Measurements from ENCODE around the gene COMMD1.

GRCh38 chr2:61885896-61886603 lies 19.4 kb upstream of the COMMD1 start:
- TF ChIP-seq SIN3A (IDR thresholded peaks at IDR 0.05; ENCODE audit: borderline replicate concordance, insufficient read depth, low read length) (no peak), POLR2AphosphoS5 (IDR thresholded peaks at IDR 0.05; ENCODE audit: low read depth, low read length) (no peak), REST (IDR thresholded peaks at IDR 0.05; ENCODE audit: insufficient read depth in 1 of 2, low read depth in 2 of 2, low read length in 2 of 2) (no peak)
